Neural progenitor cell (in vitro differentiated cells): ENCODE data around the gene PIK3R3.

ENCODE experiments used
- CTCF ChIP-seq: fragments of 200-600 bp; sonication (generic); IDR thresholded peaks from 2 replicates; pipeline ENCODE4 v1.5.1; 2017; ENCODE audit warnings: antibody characterized with exemption, mild to moderate bottlenecking
- EZH2 ChIP-seq: fragments of 200-600 bp; sonication (generic); IDR thresholded peaks from 2 replicates; pipeline ENCODE4 v1.6.1; 2017; ENCODE audit warnings: antibody characterized with exemption, mild to moderate bottlenecking, moderate library complexity

- TF ChIP-seq CTCF, result no peak
- TF ChIP-seq EZH2, result no peak
These were observed 35.9 kb downstream of the PIK3R3 start for GRCh38 chr1:46096269-46097148.
